Neural cell (in vitro differentiated cells): ENCODE data around the gene MAP3K5. TPM values are rescaled to one million over a fixed set of nuclear protein-coding genes. Genes with fewer than 3 reads are reported as not detected.

Source experiments
- H2AFZ ChIP-seq: fragments of 200-600, 300-800 bp; sonication (generic), shearing (Covaris generic); 2 replicates; pipeline ENCODE4 v1.6.0; 2014; ENCODE audit warnings: low read depth, mild to moderate bottlenecking, antibody characterized with exemption, low read length, moderate library complexity
- H3F3A ChIP-seq: fragments of 200-600 bp; shearing (Covaris generic); 2 replicates; pipeline ENCODE4 v1.6.1; 2016; ENCODE audit warnings: mild to moderate bottlenecking, moderate library complexity, mixed read lengths, antibody characterized with exemption, low read length; ENCODE audit not compliant: insufficient read depth, poor library complexity, severe bottlenecking
- H3K27ac ChIP-seq: fragments of 200-600, 300-800 bp; sonication (generic), shearing (Covaris generic); 2 replicates; pipeline ENCODE4 v1.5.1; 2014; ENCODE audit warnings: mild to moderate bottlenecking, low read length, moderate library complexity
- H3K27me3 ChIP-seq: fragments of 300-800, 200-600 bp; sonication (generic), shearing (Covaris generic); 2 replicates; pipeline ENCODE4 v1.6.0; 2014; ENCODE audit warnings: mild to moderate bottlenecking, low read depth, low read length, moderate library complexity; ENCODE audit not compliant: insufficient read depth
- H3K36me3 ChIP-seq: fragments of 300-800, 200-600 bp; sonication (generic), shearing (Covaris generic); 2 replicates; pipeline ENCODE4 v1.5.1; 2014; ENCODE audit warnings: mild to moderate bottlenecking, antibody characterized with exemption, low read length, moderate library complexity; ENCODE audit not compliant: insufficient read depth
- H3K4me2 ChIP-seq: fragments of 300-800, 200-600 bp; sonication (generic), shearing (Covaris generic); 2 replicates; pipeline ENCODE4 v1.6.0; 2014; ENCODE audit warnings: mild to moderate bottlenecking, low read length
- H3K4me3 ChIP-seq: fragments of 300-800, 200-600 bp; sonication (generic), shearing (Covaris generic); 2 replicates; pipeline ENCODE4 v1.5.1; 2014; ENCODE audit warnings: mild to moderate bottlenecking, low read length, moderate library complexity
- H3K79me2 ChIP-seq: fragments of 200-600 bp; shearing (Covaris generic); replicated peaks from 2 replicates; pipeline ENCODE4 v1.6.0; 2014; ENCODE audit warnings: mild to moderate bottlenecking, low read length, moderate library complexity; ENCODE audit not compliant: insufficient read depth
- H3K9ac ChIP-seq: fragments of 300-800, 200-600 bp; sonication (generic), shearing (Covaris generic); 2 replicates; pipeline ENCODE4 v1.6.1; 2016; ENCODE audit warnings: mild to moderate bottlenecking, low read length, mixed read lengths
- H3K9me2 ChIP-seq: fragments of 200-600 bp; shearing (Covaris generic); 2 replicates; pipeline ENCODE4 v1.6.1; 2016; ENCODE audit warnings: mild to moderate bottlenecking, low read length, mixed read lengths; ENCODE audit not compliant: insufficient read depth
- H3K9me3 ChIP-seq: fragments of 200-600, 300-800 bp; sonication (generic), shearing (Covaris generic); 2 replicates; pipeline ENCODE4 v1.6.1; 2016; ENCODE audit warnings: mild to moderate bottlenecking, mixed run types, low read length, moderate library complexity, mixed read lengths
- H4K20me1 ChIP-seq: fragments of 200-600 bp; shearing (Covaris generic); 2 replicates; pipeline ENCODE4 v1.6.1; 2016; ENCODE audit warnings: mild to moderate bottlenecking, mixed run types; ENCODE audit not compliant: insufficient read depth
- EP300 ChIP-seq: fragments of 450-650 bp; conservative IDR thresholded peaks from 2 replicates; pipeline ENCODE4 v1.6.1; 2014; ENCODE audit warnings: antibody characterized with exemption, mild to moderate bottlenecking, moderate library complexity; ENCODE audit not compliant: poor library complexity, severe bottlenecking
- EZH2 ChIP-seq: fragments of 200-600, 300-800 bp; shearing (Covaris generic), sonication (generic); IDR thresholded peaks from 2 replicates; pipeline ENCODE4 v1.6.1; 2014; ENCODE audit warnings: antibody characterized with exemption, low read length, borderline replicate concordance, mild to moderate bottlenecking; ENCODE audit not compliant: insufficient read depth, poor library complexity, severe bottlenecking
- MXI1 ChIP-seq: fragments of 450-650 bp; conservative IDR thresholded peaks from 2 replicates; pipeline ENCODE4 v1.6.1; 2014; ENCODE audit warnings: antibody characterized with exemption, mild to moderate bottlenecking; ENCODE audit not compliant: poor library complexity, severe bottlenecking
- POLR2AphosphoS5 ChIP-seq: IDR thresholded peaks from 2 replicates; pipeline ENCODE4 v1.6.1; 2012
- RAD21 ChIP-seq: fragments of 450-650 bp; conservative IDR thresholded peaks from 2 replicates; pipeline ENCODE4 v1.6.1; 2014; ENCODE audit warnings: antibody characterized with exemption, mild to moderate bottlenecking, moderate library complexity
- SMC3 ChIP-seq: fragments of 450-650 bp; conservative IDR thresholded peaks from 2 replicates; pipeline ENCODE4 v1.6.1; 2014; ENCODE audit warnings: antibody characterized with exemption, mild to moderate bottlenecking, moderate library complexity; ENCODE audit not compliant: poor library complexity
- TAF1 ChIP-seq: IDR thresholded peaks from 2 replicates; pipeline ENCODE4 v1.6.1; 2012; ENCODE audit warnings: low read depth
- polyA plus RNA-seq: library from polyadenylated mRNA; depleted of rRNA; stranded (reverse); fragments of >200 nt; gene quantifications from 2 replicates; pipeline ENCODE4 v1.2.3, GENCODE V29; 2014
- TF ChIP-seq, protein P1 (sequence below): IDR thresholded peaks from 2 replicates; pipeline ENCODE4 v1.6.1; 2012; ENCODE audit warnings: borderline replicate concordance
- TF ChIP-seq, protein P2 (sequence below): fragments of 450-650 bp; IDR thresholded peaks from 2 replicates; pipeline ENCODE4 v1.5.1; 2014; ENCODE audit warnings: antibody characterized with exemption, mild to moderate bottlenecking, moderate library complexity; ENCODE audit not compliant: poor library complexity, severe bottlenecking

The MAP3K5 gene
- polyA plus RNA-seq, 1 donor from 2014 or later: 2.0 TPM

DNA sequence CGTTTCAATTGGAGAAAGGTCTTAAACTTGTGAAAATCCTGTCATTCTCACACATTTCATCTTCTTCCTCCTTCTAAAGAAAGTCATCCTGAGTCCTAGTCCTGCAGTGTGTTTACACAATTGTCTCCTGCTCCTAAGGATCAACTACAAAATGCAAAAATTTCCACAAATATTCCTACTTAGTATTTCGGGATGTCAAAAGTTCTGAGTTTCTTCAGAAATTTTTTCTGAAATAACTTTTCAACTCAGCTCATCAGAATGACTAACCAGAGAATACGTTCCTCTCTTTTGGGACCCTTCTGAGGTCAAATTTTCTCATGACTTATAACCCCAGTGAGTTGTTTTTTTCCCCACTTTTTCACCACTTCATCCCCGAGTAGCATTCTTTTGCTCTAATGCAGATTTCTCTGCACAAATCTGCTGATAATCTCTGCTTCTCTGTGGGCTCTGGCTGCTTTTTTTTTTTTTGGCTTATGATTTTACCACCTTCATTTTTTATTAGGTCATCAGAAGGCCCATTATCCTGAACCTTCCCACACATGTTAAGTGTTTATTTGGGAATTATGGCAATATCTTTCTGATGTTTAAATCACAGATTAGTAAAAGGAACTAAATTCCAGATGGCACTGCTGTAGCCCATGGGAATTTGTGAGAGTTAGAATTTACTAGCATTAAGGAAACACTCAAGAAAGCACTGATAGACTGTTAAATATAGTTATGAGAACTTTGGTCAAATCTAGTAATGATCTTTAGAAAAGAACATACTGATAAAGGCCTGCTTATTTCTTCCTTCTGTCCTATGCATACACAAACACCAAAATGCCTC is 41.4 kb downstream of the MAP3K5 start:
- H2AFZ ChIP-seq: no peak overlapping the region
- H3K9me3 ChIP-seq: no peaks in the 10 kb centered on the region
- no peak overlapping the region for H3K4me3 ChIP-seq
- no peaks in the 10 kb centered on the region for H3K9me2 ChIP-seq
- H3K79me2 ChIP-seq: no peaks in the 10 kb centered on the region
- no peak overlapping the region for H3K4me2 ChIP-seq
- no peak overlapping the region for H3K27ac ChIP-seq
- H3K9ac ChIP-seq: no peak overlapping the region
- no peak for TF ChIP-seq EZH2
- TF ChIP-seq, protein P1, sequence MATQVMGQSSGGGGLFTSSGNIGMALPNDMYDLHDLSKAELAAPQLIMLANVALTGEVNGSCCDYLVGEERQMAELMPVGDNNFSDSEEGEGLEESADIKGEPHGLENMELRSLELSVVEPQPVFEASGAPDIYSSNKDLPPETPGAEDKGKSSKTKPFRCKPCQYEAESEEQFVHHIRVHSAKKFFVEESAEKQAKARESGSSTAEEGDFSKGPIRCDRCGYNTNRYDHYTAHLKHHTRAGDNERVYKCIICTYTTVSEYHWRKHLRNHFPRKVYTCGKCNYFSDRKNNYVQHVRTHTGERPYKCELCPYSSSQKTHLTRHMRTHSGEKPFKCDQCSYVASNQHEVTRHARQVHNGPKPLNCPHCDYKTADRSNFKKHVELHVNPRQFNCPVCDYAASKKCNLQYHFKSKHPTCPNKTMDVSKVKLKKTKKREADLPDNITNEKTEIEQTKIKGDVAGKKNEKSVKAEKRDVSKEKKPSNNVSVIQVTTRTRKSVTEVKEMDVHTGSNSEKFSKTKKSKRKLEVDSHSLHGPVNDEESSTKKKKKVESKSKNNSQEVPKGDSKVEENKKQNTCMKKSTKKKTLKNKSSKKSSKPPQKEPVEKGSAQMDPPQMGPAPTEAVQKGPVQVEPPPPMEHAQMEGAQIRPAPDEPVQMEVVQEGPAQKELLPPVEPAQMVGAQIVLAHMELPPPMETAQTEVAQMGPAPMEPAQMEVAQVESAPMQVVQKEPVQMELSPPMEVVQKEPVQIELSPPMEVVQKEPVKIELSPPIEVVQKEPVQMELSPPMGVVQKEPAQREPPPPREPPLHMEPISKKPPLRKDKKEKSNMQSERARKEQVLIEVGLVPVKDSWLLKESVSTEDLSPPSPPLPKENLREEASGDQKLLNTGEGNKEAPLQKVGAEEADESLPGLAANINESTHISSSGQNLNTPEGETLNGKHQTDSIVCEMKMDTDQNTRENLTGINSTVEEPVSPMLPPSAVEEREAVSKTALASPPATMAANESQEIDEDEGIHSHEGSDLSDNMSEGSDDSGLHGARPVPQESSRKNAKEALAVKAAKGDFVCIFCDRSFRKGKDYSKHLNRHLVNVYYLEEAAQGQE: no peak
- no peak for TF ChIP-seq TAF1
- TF ChIP-seq, protein P2, sequence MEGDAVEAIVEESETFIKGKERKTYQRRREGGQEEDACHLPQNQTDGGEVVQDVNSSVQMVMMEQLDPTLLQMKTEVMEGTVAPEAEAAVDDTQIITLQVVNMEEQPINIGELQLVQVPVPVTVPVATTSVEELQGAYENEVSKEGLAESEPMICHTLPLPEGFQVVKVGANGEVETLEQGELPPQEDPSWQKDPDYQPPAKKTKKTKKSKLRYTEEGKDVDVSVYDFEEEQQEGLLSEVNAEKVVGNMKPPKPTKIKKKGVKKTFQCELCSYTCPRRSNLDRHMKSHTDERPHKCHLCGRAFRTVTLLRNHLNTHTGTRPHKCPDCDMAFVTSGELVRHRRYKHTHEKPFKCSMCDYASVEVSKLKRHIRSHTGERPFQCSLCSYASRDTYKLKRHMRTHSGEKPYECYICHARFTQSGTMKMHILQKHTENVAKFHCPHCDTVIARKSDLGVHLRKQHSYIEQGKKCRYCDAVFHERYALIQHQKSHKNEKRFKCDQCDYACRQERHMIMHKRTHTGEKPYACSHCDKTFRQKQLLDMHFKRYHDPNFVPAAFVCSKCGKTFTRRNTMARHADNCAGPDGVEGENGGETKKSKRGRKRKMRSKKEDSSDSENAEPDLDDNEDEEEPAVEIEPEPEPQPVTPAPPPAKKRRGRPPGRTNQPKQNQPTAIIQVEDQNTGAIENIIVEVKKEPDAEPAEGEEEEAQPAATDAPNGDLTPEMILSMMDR: no peak
- TF ChIP-seq RAD21: no peak
- TF ChIP-seq POLR2AphosphoS5: no peak
- no peak for TF ChIP-seq MXI1
- no peak for TF ChIP-seq SMC3
- TF ChIP-seq EP300: no peak
- no peaks in the 10 kb centered on the region for H3K36me3 ChIP-seq
- no peaks in the 10 kb centered on the region for H3F3A ChIP-seq
- no peaks in the 10 kb centered on the region for H3K27me3 ChIP-seq
- H4K20me1 ChIP-seq: no peaks in the 10 kb centered on the region

DNA sequence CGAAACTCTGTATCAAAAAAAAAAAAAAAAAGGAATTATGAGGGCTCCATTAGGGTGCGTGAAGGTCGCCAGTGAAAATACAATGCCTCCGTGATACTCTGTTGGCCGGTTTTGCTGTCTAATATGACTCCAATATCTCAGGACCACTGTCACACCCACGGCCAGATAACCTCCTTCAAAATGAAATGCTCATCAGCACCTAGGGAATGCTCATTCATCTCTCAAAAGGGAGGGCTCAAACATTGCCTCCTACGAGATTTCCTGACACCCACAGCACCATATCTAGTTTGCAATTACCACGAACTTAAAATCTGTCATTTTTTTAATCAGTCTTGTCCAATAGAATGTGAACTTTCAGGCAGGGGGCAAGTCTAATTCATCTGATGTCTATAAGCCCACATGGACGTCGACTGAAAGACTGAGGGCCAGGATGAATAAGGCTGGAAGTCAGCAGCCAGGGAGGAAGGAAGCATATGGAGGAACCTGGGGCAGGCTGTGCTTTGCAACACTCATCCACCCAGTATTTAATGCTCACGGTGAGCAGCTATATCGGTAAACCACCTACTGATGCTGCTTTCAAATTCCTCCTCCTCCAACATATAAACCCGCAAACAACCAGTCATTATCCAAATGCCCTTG is 42.8 kb downstream of the MAP3K5 start:
- H3K27ac ChIP-seq: no peak overlapping the region
- TF ChIP-seq, protein P1: no peak
- TF ChIP-seq SMC3 (no peak), RAD21 (no peak)
- TF ChIP-seq, protein P2: no peak
- H3K9ac ChIP-seq: no peak overlapping the region

More for the DNA sequence above, 42.8 kb downstream of the MAP3K5 start:
- Histone ChIP-seq H2AFZ (no peak overlapping the region), H3K27me3 (no peaks in the 10 kb centered on the region), H3K36me3 (no peaks in the 10 kb centered on the region), H3K4me3 (no peak overlapping the region), H3F3A (no peaks in the 10 kb centered on the region), H4K20me1 (no peaks in the 10 kb centered on the region), H3K79me2 (no peaks in the 10 kb centered on the region), H3K9me2 (no peaks in the 10 kb centered on the region), H3K4me2 (no peak overlapping the region), H3K9me3 (no peaks in the 10 kb centered on the region)
